Loucy (cell line): ENCODE data around the gene ZRANB2.

Experiments used
- H2AFZ ChIP-seq: fragments of 200-600 bp; sonication (generic); 2 replicates; pipeline ENCODE4 v1.6.0; 2016; ENCODE audit warnings: antibody characterized with exemption, mild to moderate bottlenecking, low read length, moderate library complexity
- H3F3A ChIP-seq: fragments of 200-600 bp; 2 replicates; pipeline ENCODE4 v1.6.0; 2016; ENCODE audit warnings: antibody characterized with exemption, low read depth, mild to moderate bottlenecking
- H3K27me3 ChIP-seq: fragments of 200-600 bp; sonication (generic); 2 replicates; pipeline ENCODE4 v1.6.1; 2014; ENCODE audit warnings: low read length, mild to moderate bottlenecking; ENCODE audit not compliant: insufficient read depth, poor library complexity, severe bottlenecking
- H3K36me3 ChIP-seq: fragments of 200-600 bp; sonication (generic); 2 replicates; pipeline ENCODE4 v1.6.1; 2016; ENCODE audit warnings: low read length; ENCODE audit not compliant: insufficient read depth
- H3K4me1 ChIP-seq: fragments of 200-600 bp; sonication (generic); 2 replicates; pipeline ENCODE4 v1.5.1; 2014; ENCODE audit warnings: low read length, mild to moderate bottlenecking; ENCODE audit not compliant: insufficient read depth, poor library complexity, severe bottlenecking
- H3K4me2 ChIP-seq: fragments of 200-600 bp; sonication (generic); 2 replicates; pipeline ENCODE4 v1.6.0; 2014; ENCODE audit warnings: antibody characterized with exemption, low read length, low read depth, mild to moderate bottlenecking; ENCODE audit not compliant: poor library complexity, severe bottlenecking
- H3K4me3 ChIP-seq: fragments of 200-600 bp; sonication (generic); 2 replicates; pipeline ENCODE4 v1.5.1; 2014; ENCODE audit warnings: low read length, mild to moderate bottlenecking, mixed read lengths; ENCODE audit not compliant: poor library complexity, severe bottlenecking
- H3K79me2 ChIP-seq: fragments of 200-600 bp; sonication (generic); 2 replicates; pipeline ENCODE4 v1.6.1; 2014; ENCODE audit warnings: low read length; ENCODE audit not compliant: insufficient read depth
- H3K9ac ChIP-seq: fragments of 200-600 bp; sonication (generic); 2 replicates; pipeline ENCODE4 v1.6.0; 2014; ENCODE audit warnings: mild to moderate bottlenecking, low read depth, low read length, moderate library complexity; ENCODE audit not compliant: poor library complexity, severe bottlenecking
- H3K9me2 ChIP-seq: fragments of 200-600 bp; sonication (generic); replicated peaks from 2 replicates; pipeline ENCODE4 v1.6.1; 2016; ENCODE audit warnings: low read depth, low read length, mixed read lengths
- H3K9me3 ChIP-seq: fragments of 200-600 bp; sonication (generic); 2 replicates; pipeline ENCODE4 v1.6.1; 2014; ENCODE audit warnings: mild to moderate bottlenecking, antibody characterized with exemption, low read length, low read depth; ENCODE audit not compliant: insufficient read depth
- H4K20me1 ChIP-seq: fragments of 200-600 bp; sonication (generic); 2 replicates; pipeline ENCODE4 v1.6.0; 2014; ENCODE audit warnings: antibody characterized with exemption, low read length, mild to moderate bottlenecking; ENCODE audit not compliant: insufficient read depth, poor library complexity, severe bottlenecking
- EZH2phosphoT487 ChIP-seq: fragments of 200-600 bp; IDR thresholded peaks from 2 replicates; pipeline ENCODE4 v1.6.1; 2018; ENCODE audit warnings: antibody characterized with exemption, mild to moderate bottlenecking, moderate library complexity, borderline replicate concordance
- TF ChIP-seq, protein P1 (sequence below): fragments of 200-600 bp; sonication (generic); conservative IDR thresholded peaks from 2 replicates; pipeline ENCODE4 v1.5.1; 2014; ENCODE audit warnings: mild to moderate bottlenecking, antibody characterized with exemption, low read length

The ZRANB2 gene

GRCh38 chr1:71026093-71026492 is 54.7 kb downstream of the ZRANB2 start:
- no peaks in the 10 kb centered on the region for H3K9me3 ChIP-seq
- H2AFZ ChIP-seq: no peak overlapping the region
- H3K4me2 ChIP-seq: peak overlapping the region; percentile 14
- no peak overlapping the region for H3K9ac ChIP-seq
- H3F3A ChIP-seq: no peaks in the 10 kb centered on the region
- no peaks in the 10 kb centered on the region for H3K36me3 ChIP-seq
- peaks cover 3% of the 10 kb centered on the region for H4K20me1 ChIP-seq
- no peak for TF ChIP-seq EZH2phosphoT487
- TF ChIP-seq, protein P1, sequence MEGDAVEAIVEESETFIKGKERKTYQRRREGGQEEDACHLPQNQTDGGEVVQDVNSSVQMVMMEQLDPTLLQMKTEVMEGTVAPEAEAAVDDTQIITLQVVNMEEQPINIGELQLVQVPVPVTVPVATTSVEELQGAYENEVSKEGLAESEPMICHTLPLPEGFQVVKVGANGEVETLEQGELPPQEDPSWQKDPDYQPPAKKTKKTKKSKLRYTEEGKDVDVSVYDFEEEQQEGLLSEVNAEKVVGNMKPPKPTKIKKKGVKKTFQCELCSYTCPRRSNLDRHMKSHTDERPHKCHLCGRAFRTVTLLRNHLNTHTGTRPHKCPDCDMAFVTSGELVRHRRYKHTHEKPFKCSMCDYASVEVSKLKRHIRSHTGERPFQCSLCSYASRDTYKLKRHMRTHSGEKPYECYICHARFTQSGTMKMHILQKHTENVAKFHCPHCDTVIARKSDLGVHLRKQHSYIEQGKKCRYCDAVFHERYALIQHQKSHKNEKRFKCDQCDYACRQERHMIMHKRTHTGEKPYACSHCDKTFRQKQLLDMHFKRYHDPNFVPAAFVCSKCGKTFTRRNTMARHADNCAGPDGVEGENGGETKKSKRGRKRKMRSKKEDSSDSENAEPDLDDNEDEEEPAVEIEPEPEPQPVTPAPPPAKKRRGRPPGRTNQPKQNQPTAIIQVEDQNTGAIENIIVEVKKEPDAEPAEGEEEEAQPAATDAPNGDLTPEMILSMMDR: no peak
- H3K9me2 ChIP-seq: no peaks in the 10 kb centered on the region
- H3K27me3 ChIP-seq: no peaks in the 10 kb centered on the region
- H3K4me1 ChIP-seq: no peaks in the 10 kb centered on the region
- H3K79me2 ChIP-seq: no peaks in the 10 kb centered on the region
- no peak overlapping the region for H3K4me3 ChIP-seq

- Histone ChIP-seq H3K4me3 (no peak overlapping the region), H3K9ac (no peak overlapping the region), H3F3A (no peaks in the 10 kb centered on the region), H2AFZ (no peak overlapping the region), H3K79me2 (no peaks in the 10 kb centered on the region), H3K9me3 (no peaks in the 10 kb centered on the region), H3K4me2 (no peak overlapping the region), H3K4me1 (no peaks in the 10 kb centered on the region), H3K36me3 (no peaks in the 10 kb centered on the region), H3K9me2 (no peaks in the 10 kb centered on the region), H3K27me3 (no peaks in the 10 kb centered on the region), H4K20me1 (no peaks in the 10 kb centered on the region)
- TF ChIP-seq, protein P1: no peak
- TF ChIP-seq EZH2phosphoT487: no peak
Measured at GRCh38 chr1:71023515-71023914, 57.3 kb downstream of the ZRANB2 start.

GRCh38 chr1:71019233-71019969 is 61.4 kb downstream of the ZRANB2 start:
- H3F3A ChIP-seq: no peaks in the 10 kb centered on the region
- H2AFZ ChIP-seq: no peak overlapping the region
- H4K20me1 ChIP-seq: no peaks in the 10 kb centered on the region
- H3K4me1 ChIP-seq: peaks cover 7% of the 10 kb centered on the region
- no peaks in the 10 kb centered on the region for H3K9me2 ChIP-seq
- H3K4me2 ChIP-seq: no peak overlapping the region
- no peaks in the 10 kb centered on the region; the same call in 1 of the 2 replicates for H3K36me3 ChIP-seq
- H3K27me3 ChIP-seq: no peaks in the 10 kb centered on the region
- H3K9me3 ChIP-seq: no peaks in the 10 kb centered on the region; the same call in 1 of the 2 replicates
- no peaks in the 10 kb centered on the region; the same call in 1 of the 2 replicates for H3K79me2 ChIP-seq
- TF ChIP-seq, protein P1: no peak
- no peak for TF ChIP-seq EZH2phosphoT487
- no peak overlapping the region for H3K4me3 ChIP-seq
- H3K9ac ChIP-seq: no peak overlapping the region
